ENCODE results near the gene GPRC5C. TPM values are rescaled to one million over a fixed set of nuclear protein-coding genes. Genes with fewer than 3 reads are reported as not detected.
A peak's percentile ranks its signal among the peaks of the same experiment; 100 is the strongest.

The GPRC5C gene
- total RNA-seq, 3 donors from 2014 or later (not counting 1 experiment from before 2014, with no cell fraction given), result 0.26 to 0.60 (median 0.29) TPM

- Histone ChIP-seq H3K27me3 (ENCODE audit: control insufficient read depth, insufficient read depth, low read length) (peaks cover 30% of the 10 kb centered on the region), H3K36me3 (ENCODE audit: control insufficient read depth, insufficient read depth, low read length) (no peaks in the 10 kb centered on the region), H3K4me3 (ENCODE audit: low read length) (no peak overlapping the region), H3K4me1 (ENCODE audit: control insufficient read depth, insufficient read depth, low read length) (peaks cover 26% of the 10 kb centered on the region), H3K9me3 (ENCODE audit: control insufficient read depth, insufficient read depth, low read length) (peaks cover 10% of the 10 kb centered on the region), H3K27ac (ENCODE audit: low read length) (no peak overlapping the region)
- Mint-ChIP-seq H3K4me3 (peak overlapping the region; percentile 28), H3K9me3 (peaks cover 0 to 3% of the 10 kb centered on the region in 2 donors), H3K4me1 (peaks cover 7 to 11% of the 10 kb centered on the region in 2 donors), H3K36me3 (no peaks in the 10 kb centered on the region), H3K27ac (no peak overlapping the region), H3K27me3 (ENCODE audit: low read depth in 2 of 2) (peaks cover 16 to 34% of the 10 kb centered on the region in 2 donors)
- intact Hi-C loops (cut with micrococcal nuclease), result no loop called here
- WGBS (ENCODE audit: insufficient coverage), result 91% methylated on average over 15 of the region's 17 CpGs
- DNase-seq (no peak), ATAC-seq (no peak)
- TF ChIP-seq CTCF (IDR thresholded peaks at IDR 0.05), result no peak
Measured at GRCh38 chr17:74433421-74434121, 1.7 kb downstream of the GPRC5C start.

- no peak for TF ChIP-seq CTCF (IDR thresholded peaks at IDR 0.05)
- H3K36me3 ChIP-seq (ENCODE audit: control insufficient read depth, insufficient read depth, low read length), result no peaks in the 10 kb centered on the region
- peaks cover 0 to 3% of the 10 kb centered on the region in 2 donors for H3K9me3 Mint-ChIP-seq
- peaks cover 27% of the 10 kb centered on the region for H3K4me1 ChIP-seq (ENCODE audit: control insufficient read depth, insufficient read depth, low read length)
- H3K4me3 Mint-ChIP-seq, result no peak overlapping the region
- 92% methylated on average over 5 of the region's 5 CpGs for WGBS (ENCODE audit: insufficient coverage)
- H3K9me3 ChIP-seq (ENCODE audit: control insufficient read depth, insufficient read depth, low read length), result peaks cover 12% of the 10 kb centered on the region
- H3K4me3 ChIP-seq (ENCODE audit: low read length), result no peak overlapping the region
- no peak overlapping the region for H3K27ac ChIP-seq (ENCODE audit: low read length)
- peaks cover 13 to 18% of the 10 kb centered on the region in 2 donors for H3K4me1 Mint-ChIP-seq
- no peak overlapping the region for H3K27ac Mint-ChIP-seq
- no peak for ATAC-seq
- intact Hi-C loops (cut with micrococcal nuclease), result no loop called here
- DNase-seq, result no peak
- no peaks in the 10 kb centered on the region for H3K36me3 Mint-ChIP-seq
- peaks cover 22% of the 10 kb centered on the region for H3K27me3 ChIP-seq (ENCODE audit: control insufficient read depth, insufficient read depth, low read length)
- H3K27me3 Mint-ChIP-seq (ENCODE audit: low read depth in 2 of 2), result peaks cover 16 to 28% of the 10 kb centered on the region in 2 donors
Measured at GRCh38 chr17:74435775-74436359, 4.0 kb downstream of the GPRC5C start.

- Mint-ChIP-seq H3K36me3 (no peaks in the 10 kb centered on the region), H3K4me3 (no peak overlapping the region), H3K4me1 (peaks cover 9 to 11% of the 10 kb centered on the region in 2 donors), H3K9me3 (peaks cover 0 to 3% of the 10 kb centered on the region in 2 donors), H3K27me3 (ENCODE audit: low read depth in 2 of 2) (peaks cover 16 to 20% of the 10 kb centered on the region in 2 donors), H3K27ac (no peak overlapping the region)
- H3K27ac ChIP-seq (ENCODE audit: low read length), result no peak overlapping the region
- peaks cover 11% of the 10 kb centered on the region for H3K27me3 ChIP-seq (ENCODE audit: control insufficient read depth, insufficient read depth, low read length)
- intact Hi-C loops (cut with micrococcal nuclease), result no loop called here
- DNase-seq (peak in 1 of 2 donors; percentile 49), ATAC-seq (no peak)
- WGBS (ENCODE audit: insufficient coverage), result 86% methylated on average over 3 of the region's 3 CpGs
- H3K4me3 ChIP-seq (ENCODE audit: low read length), result no peak overlapping the region
- H3K36me3 ChIP-seq (ENCODE audit: control insufficient read depth, insufficient read depth, low read length), result no peaks in the 10 kb centered on the region
- peak; percentile 62 for TF ChIP-seq CTCF (IDR thresholded peaks at IDR 0.05)
- peaks cover 12% of the 10 kb centered on the region for H3K9me3 ChIP-seq (ENCODE audit: control insufficient read depth, insufficient read depth, low read length)
- H3K4me1 ChIP-seq (ENCODE audit: control insufficient read depth, insufficient read depth, low read length), result peaks cover 15% of the 10 kb centered on the region
Measured at GRCh38 chr17:74437702-74438101, 5.8 kb downstream of the GPRC5C start.
